ENCODE data around the gene KCNK5.

Gene KCNK5

GRCh38 chr6:39263303-39264037 lies 34.2 kb upstream of the KCNK5 start:
- TF ChIP-seq SIN3A (IDR thresholded peaks at IDR 0.05; ENCODE audit: borderline replicate concordance, insufficient read depth, low read length): no peak
- TF ChIP-seq TAF1 (IDR thresholded peaks at IDR 0.05; ENCODE audit: borderline replicate concordance, insufficient read depth, low read length): no peak
- no peak for TF ChIP-seq POLR2AphosphoS5 (IDR thresholded peaks at IDR 0.05; ENCODE audit: low read depth, low read length)
- no peak for TF ChIP-seq FOXP2 (optimal IDR thresholded peaks at IDR 0.05; ENCODE audit: borderline replicate concordance, extremely low read depth, extremely low read length, insufficient read depth)
- no peak for TF ChIP-seq REST (IDR thresholded peaks at IDR 0.05; ENCODE audit: insufficient read depth in 1 of 2, low read depth in 2 of 2, low read length in 2 of 2)

GRCh38 chr6:39261751-39262150 lies 32.5 kb upstream of the KCNK5 start:
- TF ChIP-seq TAF1 (IDR thresholded peaks at IDR 0.05; ENCODE audit: borderline replicate concordance, insufficient read depth, low read length) (no peak), REST (IDR thresholded peaks at IDR 0.05; ENCODE audit: insufficient read depth in 1 of 2, low read depth in 2 of 2, low read length in 2 of 2) (no peak), SIN3A (IDR thresholded peaks at IDR 0.05; ENCODE audit: borderline replicate concordance, insufficient read depth, low read length) (no peak), FOXP2 (optimal IDR thresholded peaks at IDR 0.05; ENCODE audit: borderline replicate concordance, extremely low read depth, extremely low read length, insufficient read depth) (no peak), POLR2AphosphoS5 (IDR thresholded peaks at IDR 0.05; ENCODE audit: low read depth, low read length) (no peak)

DNA sequence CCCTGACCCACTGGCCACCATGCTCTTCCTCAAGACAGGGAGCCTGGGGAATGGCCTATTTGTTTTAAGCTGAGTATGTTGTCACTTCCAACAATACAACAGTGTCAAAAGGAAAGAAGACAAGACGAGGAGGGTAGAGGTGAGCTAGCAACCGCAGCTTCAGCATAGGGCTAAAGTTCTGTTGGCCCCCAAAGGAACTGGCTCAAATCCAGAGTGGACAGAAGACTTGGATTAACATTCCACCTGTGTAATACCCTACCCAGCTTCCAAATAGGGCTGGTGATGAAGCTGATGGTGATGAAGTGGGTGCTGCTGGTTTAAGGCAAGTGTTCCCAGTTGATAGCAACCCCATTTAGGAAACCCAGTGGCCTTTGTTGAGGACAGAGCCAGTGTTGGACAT lies 31.7 kb upstream of the KCNK5 start:
- TF ChIP-seq FOXP2 (optimal IDR thresholded peaks at IDR 0.05; ENCODE audit: borderline replicate concordance, extremely low read depth, extremely low read length, insufficient read depth) (no peak), POLR2AphosphoS5 (IDR thresholded peaks at IDR 0.05; ENCODE audit: low read depth, low read length) (no peak), SIN3A (IDR thresholded peaks at IDR 0.05; ENCODE audit: borderline replicate concordance, insufficient read depth, low read length) (no peak), REST (IDR thresholded peaks at IDR 0.05; ENCODE audit: insufficient read depth in 1 of 2, low read depth in 2 of 2, low read length in 2 of 2) (no peak), TAF1 (IDR thresholded peaks at IDR 0.05; ENCODE audit: borderline replicate concordance, insufficient read depth, low read length) (no peak)

- TF ChIP-seq FOXP2 (optimal IDR thresholded peaks at IDR 0.05; ENCODE audit: borderline replicate concordance, extremely low read depth, extremely low read length, insufficient read depth): no peak
- TF ChIP-seq POLR2AphosphoS5 (IDR thresholded peaks at IDR 0.05; ENCODE audit: low read depth, low read length): no peak
- TF ChIP-seq TAF1 (IDR thresholded peaks at IDR 0.05; ENCODE audit: borderline replicate concordance, insufficient read depth, low read length): no peak
- no peak for TF ChIP-seq REST (IDR thresholded peaks at IDR 0.05; ENCODE audit: insufficient read depth in 1 of 2, low read depth in 2 of 2, low read length in 2 of 2)
- no peak for TF ChIP-seq SIN3A (IDR thresholded peaks at IDR 0.05; ENCODE audit: borderline replicate concordance, insufficient read depth, low read length)
Measured at GRCh38 chr6:39260456-39260855, 31.2 kb upstream of the KCNK5 start.

All from PFSK-1 (cell line).